ENCODE results near the gene FRRS1L.

Gene FRRS1L

DNA sequence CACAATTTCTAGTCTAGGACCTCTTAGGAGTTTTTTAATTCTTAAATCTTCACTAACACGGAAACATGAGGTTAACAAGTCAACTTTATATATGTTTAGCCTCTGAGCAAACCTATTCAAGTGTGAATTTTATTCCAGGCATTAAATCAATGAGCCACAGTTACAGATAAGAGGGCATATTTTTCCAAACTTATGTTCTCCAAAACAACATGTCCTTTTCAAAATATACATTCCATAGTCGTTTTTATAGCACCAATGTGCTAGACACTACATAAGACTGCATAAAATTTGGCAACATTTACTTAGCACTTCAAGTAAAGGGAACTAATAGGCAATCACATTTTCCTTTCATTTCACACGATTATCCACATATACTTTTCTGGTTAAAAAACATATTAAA lies 53.8 kb downstream of the FRRS1L start:
- Mint-ChIP-seq H3K27ac (peak overlapping the region; percentile 66), H3K36me3 (peaks cover 12% of the 10 kb centered on the region), H3K4me1 (ENCODE audit: low read depth) (peaks cover 94% of the 10 kb centered on the region), H3K9me3 (ENCODE audit: low read depth) (no peaks in the 10 kb centered on the region), H3K4me3 (peak overlapping the region; percentile 20), H3K27me3 (no peaks in the 10 kb centered on the region)

DNA sequence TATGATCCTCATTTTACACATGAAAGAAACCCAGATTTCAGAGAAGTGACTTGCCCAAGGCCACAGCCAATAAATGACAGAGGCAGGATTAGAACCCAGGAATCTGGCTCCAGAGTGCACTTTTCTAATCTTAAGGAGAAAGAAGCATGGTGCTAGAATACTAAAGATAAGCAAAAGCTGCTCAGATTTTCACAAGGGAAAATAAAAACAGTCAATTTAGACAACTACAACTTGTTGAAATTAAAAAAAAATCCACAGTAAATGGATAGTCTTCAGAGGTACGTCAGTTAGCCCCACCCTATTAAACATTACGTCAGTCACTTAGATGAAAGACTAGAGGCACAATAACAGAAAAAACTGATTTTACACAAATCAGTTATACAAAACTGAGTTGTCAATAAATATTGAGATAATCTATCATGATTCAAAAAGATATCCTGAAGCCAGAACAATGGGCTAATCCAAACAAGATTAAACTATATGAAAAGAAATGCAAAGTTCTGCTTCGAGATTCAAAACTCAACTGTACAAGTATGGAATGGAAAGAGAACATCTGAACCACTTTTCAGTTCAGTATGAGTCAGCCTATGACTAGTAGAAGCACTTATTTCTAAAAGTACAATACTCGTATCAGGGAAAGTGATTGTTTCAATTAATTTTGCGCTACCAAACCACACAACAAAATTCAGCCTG lies 56.6 kb downstream of the FRRS1L start:
- Mint-ChIP-seq H3K27ac (peak overlapping the region; percentile 90), H3K27me3 (no peaks in the 10 kb centered on the region), H3K9me3 (ENCODE audit: low read depth) (no peaks in the 10 kb centered on the region), H3K4me3 (peak overlapping the region; percentile 62), H3K36me3 (peaks cover 5% of the 10 kb centered on the region), H3K4me1 (ENCODE audit: low read depth) (peaks cover 86% of the 10 kb centered on the region)

DNA sequence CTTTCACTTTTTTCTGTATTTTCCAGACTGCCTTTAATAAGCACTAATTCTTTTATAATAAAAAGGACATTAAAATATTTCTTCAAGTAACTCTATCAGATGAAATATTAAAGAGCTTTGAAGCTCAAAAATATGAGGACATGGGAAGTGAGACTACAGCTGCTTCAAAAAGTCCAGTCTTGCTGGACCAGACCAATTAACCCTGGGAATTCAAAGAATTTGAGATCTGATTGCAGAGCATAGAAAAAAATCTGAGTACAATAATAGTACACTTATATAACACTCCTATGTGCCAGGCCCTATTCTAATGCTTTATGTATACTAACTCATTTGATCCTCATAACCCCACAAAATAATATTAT lies 57.1 kb downstream of the FRRS1L start:
- Mint-ChIP-seq H3K36me3 (peaks cover 9% of the 10 kb centered on the region), H3K27me3 (no peaks in the 10 kb centered on the region), H3K9me3 (ENCODE audit: low read depth) (no peaks in the 10 kb centered on the region), H3K4me3 (peak overlapping the region; percentile 62), H3K27ac (peak overlapping the region; percentile 90), H3K4me1 (ENCODE audit: low read depth) (peaks cover 84% of the 10 kb centered on the region)

DNA sequence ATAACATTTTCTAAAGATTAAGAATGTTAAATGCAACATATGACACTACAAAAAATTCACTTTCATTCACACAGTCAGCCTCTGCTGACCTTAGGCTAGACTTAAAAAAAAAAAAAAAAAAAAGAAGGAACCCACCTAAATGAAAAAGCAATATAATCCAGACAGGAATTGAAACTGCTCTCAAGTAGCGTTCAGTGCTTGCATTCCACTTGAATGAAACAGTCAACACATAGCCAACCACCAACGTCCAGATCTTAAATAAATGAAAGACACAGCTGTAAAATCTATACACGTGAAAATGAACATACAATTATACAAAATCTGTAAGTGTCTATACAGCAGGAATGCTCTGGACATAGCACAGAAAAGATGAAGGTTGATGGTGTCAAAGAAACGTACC lies 58.7 kb downstream of the FRRS1L start:
- peak overlapping the region; percentile 90 for H3K27ac Mint-ChIP-seq
- H3K27me3 Mint-ChIP-seq = no peaks in the 10 kb centered on the region
- H3K9me3 Mint-ChIP-seq (ENCODE audit: low read depth) = no peaks in the 10 kb centered on the region
- H3K4me1 Mint-ChIP-seq (ENCODE audit: low read depth) = peaks cover 76% of the 10 kb centered on the region
- peak overlapping the region; percentile 71 for H3K4me3 Mint-ChIP-seq
- peaks cover 12% of the 10 kb centered on the region for H3K36me3 Mint-ChIP-seq

DNA sequence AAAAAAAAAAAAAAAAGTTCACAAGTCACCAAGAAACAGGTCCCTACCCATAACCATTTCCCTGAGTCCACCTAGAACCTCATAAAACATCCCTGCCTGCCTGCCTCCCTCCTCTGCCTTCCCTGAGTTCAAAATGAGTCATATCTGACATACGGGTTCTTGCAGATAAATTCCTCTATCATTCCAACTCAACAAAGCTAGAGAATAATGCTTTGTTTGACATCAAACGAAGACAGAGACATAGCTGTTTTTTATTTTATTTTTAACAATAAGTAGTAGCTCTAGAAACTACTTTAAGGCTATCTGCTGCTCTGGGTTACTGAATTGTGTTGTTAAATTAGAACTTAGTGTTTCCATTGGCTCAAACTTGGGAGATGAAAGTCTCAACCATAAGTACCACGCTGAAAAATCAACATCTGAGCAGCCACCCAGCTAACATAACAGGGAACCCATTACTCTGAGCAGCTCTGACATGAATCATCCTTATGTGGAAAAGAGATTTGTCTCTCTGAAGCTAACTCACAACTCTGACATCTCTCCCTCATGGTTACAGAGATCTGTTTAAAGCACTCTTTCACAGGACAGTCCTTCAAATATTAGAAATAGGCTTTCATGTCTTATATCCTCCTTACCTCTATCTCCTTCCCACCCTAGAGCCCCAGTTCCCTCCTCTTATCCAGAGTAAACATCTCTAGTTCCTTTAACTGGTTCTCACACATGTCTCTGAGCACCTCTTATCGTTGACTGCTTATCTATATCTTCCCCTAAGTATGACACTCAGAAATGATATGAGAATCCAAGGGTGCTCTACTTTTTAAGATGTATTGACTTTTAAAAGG lies 59.4 kb downstream of the FRRS1L start:
- H3K27ac Mint-ChIP-seq = peak overlapping the region; percentile 90
- H3K27me3 Mint-ChIP-seq = no peaks in the 10 kb centered on the region
- H3K4me1 Mint-ChIP-seq (ENCODE audit: low read depth) = peaks cover 77% of the 10 kb centered on the region
- peaks cover 19% of the 10 kb centered on the region for H3K36me3 Mint-ChIP-seq
- no peaks in the 10 kb centered on the region for H3K9me3 Mint-ChIP-seq (ENCODE audit: low read depth)
- peak overlapping the region; percentile 71 for H3K4me3 Mint-ChIP-seq

DNA sequence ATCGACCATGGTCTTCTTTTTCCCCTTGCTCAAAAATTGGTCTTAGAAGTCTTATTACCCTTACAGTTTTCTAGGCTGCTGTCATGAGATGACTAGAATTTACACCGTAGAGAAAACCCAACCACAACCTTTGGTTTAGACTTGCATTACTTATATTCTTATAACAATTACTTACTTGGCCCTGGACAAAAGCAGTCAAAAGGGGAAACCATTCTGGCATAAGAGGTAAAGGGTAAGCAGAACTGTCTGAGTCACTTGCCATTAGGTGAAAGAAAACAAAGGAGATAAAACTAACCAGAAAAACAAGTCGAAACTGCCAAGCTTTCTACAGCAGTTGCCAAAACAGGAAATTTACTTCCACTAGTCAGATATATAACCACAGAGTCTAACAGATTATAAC lies 65.2 kb downstream of the FRRS1L start:
- H3K27ac Mint-ChIP-seq = peak overlapping the region; percentile 94
- H3K27me3 Mint-ChIP-seq = no peaks in the 10 kb centered on the region
- H3K4me1 Mint-ChIP-seq (ENCODE audit: low read depth) = peaks cover 75% of the 10 kb centered on the region
- H3K4me3 Mint-ChIP-seq = peak overlapping the region; percentile 83
- no peaks in the 10 kb centered on the region for H3K9me3 Mint-ChIP-seq (ENCODE audit: low read depth)
- H3K36me3 Mint-ChIP-seq = peaks cover 31% of the 10 kb centered on the region

DNA sequence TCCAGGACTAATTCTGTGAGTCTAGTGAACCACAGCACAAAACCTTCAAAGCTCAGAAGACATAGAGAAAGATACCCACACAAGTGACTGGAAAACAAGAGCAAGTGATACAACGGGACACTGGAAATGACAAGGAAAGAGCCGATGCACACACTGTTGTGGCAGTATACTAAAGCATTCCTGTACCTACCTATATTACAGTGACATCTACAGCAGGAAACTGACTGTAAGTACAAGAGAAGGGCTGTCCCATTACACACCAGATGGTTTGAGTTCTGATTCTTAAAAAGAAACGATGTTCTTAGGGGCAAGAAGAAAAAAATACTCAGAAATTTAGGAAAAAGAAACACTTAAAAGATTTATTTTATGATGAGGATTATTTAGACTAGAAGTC lies 65.8 kb downstream of the FRRS1L start:
- Mint-ChIP-seq H3K9me3 (ENCODE audit: low read depth) (no peaks in the 10 kb centered on the region), H3K4me3 (peak overlapping the region; percentile 83), H3K4me1 (ENCODE audit: low read depth) (peaks cover 75% of the 10 kb centered on the region), H3K27ac (peak overlapping the region; percentile 94), H3K36me3 (peaks cover 31% of the 10 kb centered on the region), H3K27me3 (no peaks in the 10 kb centered on the region)

DNA sequence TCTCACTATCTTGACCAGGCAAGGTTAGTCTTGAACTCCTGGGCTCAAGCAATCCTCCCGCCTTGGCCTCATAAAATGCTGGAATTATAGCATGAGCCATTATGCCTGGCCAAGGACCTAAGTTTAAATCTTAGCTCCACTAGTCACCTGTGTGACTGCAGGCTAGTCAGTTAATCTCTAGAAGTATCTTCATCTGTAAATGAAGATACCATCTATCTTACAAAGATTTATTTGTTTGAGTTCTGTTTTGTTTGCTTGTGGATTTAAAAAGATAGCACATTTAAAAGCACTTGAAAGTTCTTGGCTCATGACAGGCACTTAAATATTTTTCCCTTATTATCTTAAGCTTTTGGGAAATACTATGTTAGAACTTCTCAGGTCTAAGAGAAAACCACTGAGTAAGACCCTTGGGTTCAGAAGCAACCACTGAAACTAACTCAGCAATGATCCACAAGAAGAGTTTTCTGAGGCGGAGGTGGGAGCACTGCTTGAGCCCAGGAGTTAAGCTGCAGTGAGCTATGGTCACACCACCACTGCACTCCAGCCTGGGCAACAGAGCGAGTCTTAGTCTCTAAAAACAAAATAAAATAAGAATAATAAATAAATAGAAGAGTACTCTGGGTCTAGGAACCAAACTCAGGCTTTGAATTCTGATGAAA lies 66.4 kb downstream of the FRRS1L start:
- H3K27me3 Mint-ChIP-seq = no peaks in the 10 kb centered on the region
- H3K27ac Mint-ChIP-seq = peak overlapping the region; percentile 94
- H3K4me1 Mint-ChIP-seq (ENCODE audit: low read depth) = peaks cover 80% of the 10 kb centered on the region
- peak overlapping the region; percentile 83 for H3K4me3 Mint-ChIP-seq
- no peaks in the 10 kb centered on the region for H3K9me3 Mint-ChIP-seq (ENCODE audit: low read depth)
- peaks cover 34% of the 10 kb centered on the region for H3K36me3 Mint-ChIP-seq

DNA sequence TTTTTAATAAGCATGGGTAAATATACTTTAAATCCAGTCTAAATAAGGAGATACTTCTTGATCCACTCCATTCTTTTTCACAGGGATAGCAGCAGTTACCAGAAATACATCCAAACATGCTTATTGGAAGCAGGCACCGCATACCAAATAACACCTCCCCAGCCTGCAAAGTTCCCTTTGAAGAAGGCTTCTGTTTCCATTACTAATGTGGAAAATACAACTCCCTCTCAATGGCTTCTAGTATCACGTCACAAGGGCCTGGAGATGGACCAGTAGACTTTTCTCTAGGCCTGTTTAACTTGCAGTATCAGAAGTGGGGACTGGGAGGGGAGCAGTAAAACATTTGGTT lies 68.1 kb downstream of the FRRS1L start:
- Mint-ChIP-seq H3K36me3 (peaks cover 29% of the 10 kb centered on the region), H3K27ac (peak overlapping the region; percentile 86), H3K27me3 (no peaks in the 10 kb centered on the region), H3K4me1 (ENCODE audit: low read depth) (peaks cover 91% of the 10 kb centered on the region), H3K4me3 (peak overlapping the region; percentile 9), H3K9me3 (ENCODE audit: low read depth) (no peaks in the 10 kb centered on the region)

DNA sequence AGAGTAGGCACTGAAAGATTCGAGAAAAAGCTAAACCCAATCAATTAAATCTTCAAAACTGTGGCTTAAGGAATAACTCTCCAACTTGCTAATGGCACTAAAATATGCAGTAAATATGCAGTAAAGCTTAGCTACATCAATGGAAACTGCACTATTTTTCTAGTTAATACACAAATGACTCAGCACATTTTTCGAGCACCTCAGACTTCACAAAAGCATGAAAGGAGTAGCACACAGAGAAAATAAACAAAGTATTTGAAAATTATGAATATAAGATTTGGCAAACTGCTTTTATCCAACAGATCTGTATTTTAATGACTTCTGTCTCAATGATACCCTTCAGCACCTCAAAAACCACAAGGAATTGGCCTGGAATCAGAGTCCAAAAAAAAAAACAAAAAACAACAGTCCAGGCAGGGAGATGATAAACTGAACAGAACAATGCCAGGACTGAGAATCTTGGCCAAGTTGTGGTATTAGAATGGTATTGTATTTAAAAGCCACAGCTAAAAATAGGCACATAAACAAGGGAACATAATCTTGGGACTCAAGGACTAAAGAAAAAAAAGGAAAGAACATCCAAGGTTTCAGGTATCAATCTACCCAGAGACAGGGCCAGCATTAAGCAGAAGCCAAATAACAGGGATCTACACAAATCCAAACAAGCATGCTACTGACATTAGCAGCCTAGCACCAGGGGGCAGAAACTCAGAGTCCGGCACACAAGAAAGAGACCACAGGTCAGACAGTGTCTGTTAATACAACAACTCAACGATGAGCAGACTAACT lies 68.7 kb downstream of the FRRS1L start:
- Mint-ChIP-seq H3K36me3 (peaks cover 32% of the 10 kb centered on the region), H3K27me3 (no peaks in the 10 kb centered on the region), H3K4me3 (peak overlapping the region; percentile 60)

DNA sequence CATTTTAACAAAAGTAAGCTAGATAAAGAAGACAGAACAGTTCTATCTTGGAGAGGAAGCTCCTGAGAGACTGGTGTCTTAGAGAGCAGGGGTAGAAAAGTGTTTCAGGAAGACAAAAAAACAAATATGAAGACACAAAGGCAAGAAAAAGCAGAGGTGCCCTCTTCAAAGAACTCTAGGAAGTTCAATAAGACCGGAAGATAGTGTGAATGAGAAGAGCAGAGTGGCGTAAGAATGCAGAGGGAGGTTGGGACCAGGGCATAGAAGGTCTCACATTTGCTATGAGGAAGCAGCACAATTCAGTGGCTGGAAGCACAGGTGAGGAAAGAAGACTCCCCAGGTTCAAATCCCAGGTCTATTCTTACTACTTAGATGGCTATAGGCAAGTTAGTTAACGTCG lies 69.9 kb downstream of the FRRS1L start:
- H3K36me3 Mint-ChIP-seq = peaks cover 25% of the 10 kb centered on the region
- peaks cover 90% of the 10 kb centered on the region for H3K4me1 Mint-ChIP-seq (ENCODE audit: low read depth)
- H3K4me3 Mint-ChIP-seq = peak overlapping the region; percentile 47
- H3K27me3 Mint-ChIP-seq = no peaks in the 10 kb centered on the region
- no peaks in the 10 kb centered on the region for H3K9me3 Mint-ChIP-seq (ENCODE audit: low read depth)
- H3K27ac Mint-ChIP-seq = peak overlapping the region; percentile 86

More for the DNA sequence above, 68.7 kb downstream of the FRRS1L start:
- Mint-ChIP-seq H3K4me1 (ENCODE audit: low read depth) (peaks cover 92% of the 10 kb centered on the region), H3K9me3 (ENCODE audit: low read depth) (no peaks in the 10 kb centered on the region), H3K27ac (peak overlapping the region; percentile 86)

DNA sequence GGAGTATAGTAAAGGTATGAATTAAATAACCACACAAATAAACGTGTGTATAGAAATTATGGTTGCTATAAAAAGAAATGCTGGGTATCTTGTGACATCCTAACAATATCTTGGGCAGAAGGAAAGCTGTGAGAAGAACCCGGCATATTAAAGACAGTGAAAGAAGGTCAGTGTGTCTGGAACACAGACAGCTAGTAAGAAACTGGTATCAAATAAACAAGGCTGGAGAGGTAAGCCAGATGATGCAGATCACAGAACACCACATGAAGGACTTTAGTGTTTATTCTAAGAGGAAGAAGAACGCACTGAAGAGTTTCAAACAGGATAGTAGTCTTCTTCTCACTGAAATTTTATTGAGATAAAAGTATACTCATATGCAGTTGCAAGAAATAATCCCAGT lies 71.7 kb downstream of the FRRS1L start:
- no peak overlapping the region for H3K4me3 Mint-ChIP-seq
- H3K4me1 Mint-ChIP-seq (ENCODE audit: low read depth) = peaks cover 79% of the 10 kb centered on the region
- H3K27ac Mint-ChIP-seq = peak overlapping the region; percentile 79
- peaks cover 30% of the 10 kb centered on the region for H3K36me3 Mint-ChIP-seq
- no peaks in the 10 kb centered on the region for H3K27me3 Mint-ChIP-seq
- no peaks in the 10 kb centered on the region for H3K9me3 Mint-ChIP-seq (ENCODE audit: low read depth)

DNA sequence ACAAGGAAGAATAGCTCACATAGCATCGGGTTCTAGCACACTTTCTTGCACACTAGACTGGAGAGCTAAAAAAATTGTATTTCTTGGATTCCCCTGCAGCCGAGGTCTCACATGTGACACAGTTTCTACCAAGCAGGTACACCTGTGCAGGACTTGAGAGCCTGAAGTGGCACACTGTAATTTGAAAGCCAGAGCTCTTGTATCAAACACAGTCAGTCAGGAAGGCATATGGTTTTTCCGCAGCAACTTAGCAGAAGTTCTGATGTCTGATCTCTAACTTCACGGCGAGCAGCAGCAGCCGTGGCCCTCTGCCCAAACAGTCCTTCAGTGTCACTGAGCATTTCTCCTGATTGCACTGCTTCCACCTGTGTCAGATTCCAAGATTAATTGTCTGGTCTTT lies 72.8 kb downstream of the FRRS1L start:
- Mint-ChIP-seq H3K4me1 (ENCODE audit: low read depth) (peaks cover 71% of the 10 kb centered on the region), H3K4me3 (no peak overlapping the region), H3K36me3 (peaks cover 30% of the 10 kb centered on the region), H3K9me3 (ENCODE audit: low read depth) (no peaks in the 10 kb centered on the region), H3K27me3 (no peaks in the 10 kb centered on the region), H3K27ac (peak overlapping the region; percentile 79)

DNA sequence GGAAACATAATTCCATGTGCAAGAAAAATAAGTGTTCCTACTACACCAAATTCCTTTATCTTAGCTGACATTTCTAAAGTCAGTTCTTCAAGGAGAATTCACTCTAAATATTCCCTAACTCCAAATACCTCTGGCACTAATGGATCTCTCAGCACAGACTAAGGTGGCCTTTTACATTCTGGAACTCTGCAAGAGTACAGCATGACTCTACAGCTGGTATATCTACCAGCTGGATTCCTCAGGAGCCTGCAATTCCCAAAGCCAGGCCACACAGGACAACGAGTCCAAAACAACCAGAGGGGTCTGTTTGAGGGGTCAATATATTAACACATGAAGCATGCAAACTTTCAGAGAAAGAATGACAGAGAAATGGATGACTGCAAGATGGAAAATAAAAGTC lies 74.5 kb downstream of the FRRS1L start:
- Mint-ChIP-seq H3K27me3 (no peaks in the 10 kb centered on the region), H3K4me3 (no peak overlapping the region), H3K36me3 (peaks cover 29% of the 10 kb centered on the region), H3K4me1 (ENCODE audit: low read depth) (peaks cover 54% of the 10 kb centered on the region), H3K9me3 (ENCODE audit: low read depth) (no peaks in the 10 kb centered on the region), H3K27ac (peak overlapping the region; percentile 77)

Measured in activated naive CD8-positive, alpha-beta T cell (primary cell).